ENCODE data around the gene MECP2.
"Not testable (repeated sequence)": the region's sequence is repeated elsewhere in the genome, so short reads cannot be mapped to it uniquely, and the experiment has no call there.

MECP2 gene

DNA sequence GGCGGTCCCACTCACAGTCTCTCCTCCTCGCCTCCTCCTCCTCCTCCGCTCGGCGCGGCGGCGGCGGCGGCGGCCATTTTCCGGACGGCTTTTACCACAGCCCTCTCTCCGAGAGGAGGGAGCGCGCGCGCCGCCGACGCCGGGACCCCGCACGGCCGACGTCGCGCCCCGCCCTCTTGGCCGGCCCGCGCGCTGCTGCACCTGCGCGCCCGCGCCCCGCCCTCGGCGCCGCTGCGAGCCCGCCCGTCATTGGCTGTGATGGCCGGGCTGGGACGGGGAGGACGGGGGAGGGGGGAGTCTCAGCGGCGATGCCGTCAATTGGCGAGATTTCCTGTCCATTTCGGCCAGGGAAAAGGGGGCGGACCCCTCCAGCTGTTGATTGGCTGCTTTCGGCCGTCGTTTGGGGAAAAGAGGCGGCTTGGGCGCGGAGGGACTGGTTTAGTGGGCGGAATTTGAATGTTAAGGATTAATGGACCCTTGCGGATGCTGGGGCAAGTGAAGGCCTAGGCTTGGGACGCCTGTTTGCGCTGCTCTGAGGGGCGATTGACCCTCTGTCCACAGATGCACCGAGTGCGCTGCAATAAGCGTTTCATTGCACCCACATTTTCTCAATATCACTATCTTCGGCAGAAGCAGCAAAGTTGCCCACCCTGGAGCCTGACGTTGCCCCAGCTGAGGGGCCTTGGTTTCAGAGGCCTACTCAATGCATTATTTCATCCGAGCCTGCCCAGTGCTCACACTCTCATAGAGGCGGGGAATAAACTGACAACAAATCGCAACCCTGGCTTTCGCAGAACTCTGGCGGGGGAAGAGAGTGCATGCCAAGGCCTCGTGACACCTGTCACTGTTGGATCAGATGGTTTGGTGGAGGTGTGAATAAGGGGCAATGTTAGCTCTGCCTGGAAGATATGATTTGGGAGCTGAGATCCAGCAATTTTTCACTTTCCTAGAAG is at the start of gene MECP2:
Gene MECP2, minus strand, starts transcription at position 129 of the 953 bp plus-strand sequence.
- peak; percentile 85 for DNase-seq (ENCODE audit: low read depth)

DNA sequence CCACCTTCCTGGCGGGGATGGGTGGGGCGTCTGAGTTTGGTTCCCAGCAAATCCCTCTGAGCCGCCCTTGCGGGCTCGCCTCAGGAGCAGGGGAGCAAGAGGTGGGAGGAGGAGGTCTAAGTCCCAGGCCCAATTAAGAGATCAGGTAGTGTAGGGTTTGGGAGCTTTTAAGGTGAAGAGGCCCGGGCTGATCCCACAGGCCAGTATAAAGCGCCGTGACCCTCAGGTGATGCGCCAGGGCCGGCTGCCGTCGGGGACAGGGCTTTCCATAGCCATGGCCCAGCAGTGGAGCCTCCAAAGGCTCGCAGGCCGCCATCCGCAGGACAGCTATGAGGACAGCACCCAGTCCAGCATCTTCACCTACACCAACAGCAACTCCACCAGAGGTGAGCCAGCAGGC is 46.5 kb upstream of the MECP2 start, which contains the start of gene OPN1LW:
Gene OPN1LW, plus strand, starts transcription at position 234 of the 400 bp plus-strand sequence. Its CDS starts 41 bp downstream, at position 275.
- DNase-seq (ENCODE audit: low read depth) = not testable (repeated sequence)

DNA sequence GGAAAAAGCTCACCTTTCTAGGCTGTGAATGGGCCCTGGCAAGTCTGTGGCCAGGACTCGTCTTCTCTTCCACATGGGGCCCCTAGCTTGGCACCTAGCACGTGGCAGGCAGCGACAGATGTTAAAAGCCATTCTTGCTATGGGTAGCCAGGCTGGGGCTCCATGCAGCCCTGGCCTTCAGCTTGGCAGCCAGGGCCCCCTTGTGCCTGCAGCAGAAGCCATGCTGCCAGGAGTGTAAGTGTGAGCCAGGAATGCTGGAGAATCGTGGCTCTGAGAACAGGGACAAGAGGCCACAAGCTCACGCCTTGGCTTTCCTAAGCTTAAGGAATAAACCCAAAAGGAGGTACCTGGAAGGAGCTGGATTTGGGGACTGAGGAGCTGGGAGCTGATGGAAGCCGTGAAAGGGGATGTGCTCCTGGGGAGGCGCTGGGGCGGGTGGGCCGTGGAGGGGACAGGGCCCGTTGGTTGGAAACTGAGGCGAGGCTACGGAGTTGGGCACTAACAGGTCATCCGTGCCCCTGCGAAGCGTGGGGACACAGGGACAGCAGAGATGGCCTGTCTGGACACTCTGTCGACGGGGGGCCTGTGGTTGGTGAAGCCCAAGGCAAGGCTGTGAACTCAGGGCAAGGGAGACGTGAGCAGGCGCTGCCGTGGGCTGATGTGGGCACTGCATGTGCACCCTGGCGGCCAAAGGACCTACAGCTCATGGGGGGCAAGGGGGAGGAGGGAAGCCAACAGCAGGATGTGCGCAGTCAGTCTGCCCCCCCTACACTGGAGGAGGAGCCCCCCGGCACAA is 45.6 kb upstream of the MECP2 start:
- no peak for DNase-seq (ENCODE audit: low read depth)

DNA sequence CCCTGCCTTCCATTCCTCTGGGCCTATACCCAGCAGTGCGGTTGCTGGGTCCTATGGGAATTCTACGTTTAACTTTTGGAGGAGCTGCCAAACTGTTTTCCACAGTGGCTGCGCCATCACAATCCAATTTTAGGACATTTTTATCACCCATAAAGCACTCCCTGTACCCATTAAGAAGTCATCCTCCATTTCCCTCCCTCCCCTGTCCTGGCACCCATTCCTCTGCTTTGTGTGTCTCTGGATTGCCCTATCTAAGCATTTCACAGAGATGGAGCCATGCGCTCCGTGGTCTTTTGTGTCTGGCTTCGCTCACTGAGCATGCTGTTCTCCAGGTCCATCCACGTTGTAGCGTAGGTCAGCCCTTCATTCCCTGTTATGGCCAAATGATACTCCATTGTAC is 44.9 kb upstream of the MECP2 start:
- DNase-seq (ENCODE audit: low read depth) = no peak

DNA sequence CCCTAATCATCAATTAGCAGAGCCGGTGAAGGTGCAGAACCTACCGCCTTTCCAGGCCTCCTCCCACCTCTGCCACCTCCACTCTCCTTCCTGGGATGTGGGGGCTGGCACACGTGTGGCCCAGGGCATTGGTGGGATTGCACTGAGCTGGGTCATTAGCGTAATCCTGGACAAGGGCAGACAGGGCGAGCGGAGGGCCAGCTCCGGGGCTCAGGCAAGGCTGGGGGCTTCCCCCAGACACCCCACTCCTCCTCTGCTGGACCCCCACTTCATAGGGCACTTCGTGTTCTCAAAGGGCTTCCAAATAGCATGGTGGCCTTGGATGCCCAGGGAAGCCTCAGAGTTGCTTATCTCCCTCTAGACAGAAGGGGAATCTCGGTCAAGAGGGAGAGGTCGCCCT is 43.2 kb upstream of the MECP2 start:
- DNase-seq (ENCODE audit: low read depth) = no peak

DNA sequence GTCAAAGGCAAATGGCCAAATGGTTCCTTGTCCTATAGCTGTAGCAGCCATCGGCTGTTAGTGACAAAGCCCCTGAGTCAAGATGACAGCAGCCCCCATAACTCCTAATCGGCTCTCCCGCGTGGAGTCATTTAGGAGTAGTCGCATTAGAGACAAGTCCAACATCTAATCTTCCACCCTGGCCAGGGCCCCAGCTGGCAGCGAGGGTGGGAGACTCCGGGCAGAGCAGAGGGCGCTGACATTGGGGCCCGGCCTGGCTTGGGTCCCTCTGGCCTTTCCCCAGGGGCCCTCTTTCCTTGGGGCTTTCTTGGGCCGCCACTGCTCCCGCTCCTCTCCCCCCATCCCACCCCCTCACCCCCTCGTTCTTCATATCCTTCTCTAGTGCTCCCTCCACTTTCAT is 42.7 kb upstream of the MECP2 start:
- DNase-seq (ENCODE audit: low read depth) = no peak

DNA sequence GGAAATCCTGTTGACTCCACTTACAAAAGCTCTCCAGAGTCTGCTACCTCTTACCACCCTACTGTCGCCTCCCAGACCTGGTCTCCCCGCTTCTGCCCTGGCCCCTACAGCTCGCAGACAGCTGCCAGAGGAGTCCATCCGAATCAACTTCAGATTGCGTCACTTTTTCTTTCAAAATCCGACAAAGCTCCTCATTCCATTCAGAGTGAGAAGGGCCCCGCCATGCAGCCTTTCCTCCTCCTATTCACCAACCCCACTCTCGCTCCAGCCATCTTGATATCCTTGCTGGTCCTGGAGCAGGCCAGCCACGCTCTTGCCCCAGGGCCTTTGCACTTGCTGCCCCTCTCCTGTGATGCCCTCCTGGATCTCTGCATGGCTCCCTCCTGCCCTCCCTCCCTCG is 41.3 kb upstream of the MECP2 start:
- peak; percentile 0 for DNase-seq (ENCODE audit: low read depth)

DNA sequence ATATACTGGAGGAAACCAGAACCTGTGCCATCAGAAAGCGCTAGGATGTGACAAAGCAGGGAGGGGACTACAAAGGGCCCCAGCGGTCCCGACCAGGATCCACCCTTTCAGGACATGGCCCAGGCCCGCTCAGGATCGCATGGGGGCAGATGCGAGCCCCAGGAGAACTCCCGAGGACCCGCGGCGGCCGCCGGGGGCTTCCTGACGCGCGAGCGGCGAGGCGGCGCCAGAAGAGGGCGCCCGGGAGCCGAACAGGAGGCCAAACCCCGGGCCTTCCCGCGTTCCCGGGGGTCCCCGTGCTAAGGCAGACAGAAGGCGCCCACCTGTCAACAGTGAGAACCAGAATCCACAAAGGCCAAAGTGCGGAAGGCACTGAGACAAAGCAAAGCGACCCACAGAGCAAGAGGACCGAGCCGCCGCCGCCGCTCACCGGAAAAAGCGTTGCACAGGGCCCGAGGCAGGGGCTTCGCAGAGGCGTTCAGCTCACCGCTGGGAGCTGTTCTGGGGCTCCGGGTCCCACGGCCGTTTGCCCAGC is 39.2 kb upstream of the MECP2 start:
- DNase-seq (ENCODE audit: low read depth) = peak; percentile 24

DNA sequence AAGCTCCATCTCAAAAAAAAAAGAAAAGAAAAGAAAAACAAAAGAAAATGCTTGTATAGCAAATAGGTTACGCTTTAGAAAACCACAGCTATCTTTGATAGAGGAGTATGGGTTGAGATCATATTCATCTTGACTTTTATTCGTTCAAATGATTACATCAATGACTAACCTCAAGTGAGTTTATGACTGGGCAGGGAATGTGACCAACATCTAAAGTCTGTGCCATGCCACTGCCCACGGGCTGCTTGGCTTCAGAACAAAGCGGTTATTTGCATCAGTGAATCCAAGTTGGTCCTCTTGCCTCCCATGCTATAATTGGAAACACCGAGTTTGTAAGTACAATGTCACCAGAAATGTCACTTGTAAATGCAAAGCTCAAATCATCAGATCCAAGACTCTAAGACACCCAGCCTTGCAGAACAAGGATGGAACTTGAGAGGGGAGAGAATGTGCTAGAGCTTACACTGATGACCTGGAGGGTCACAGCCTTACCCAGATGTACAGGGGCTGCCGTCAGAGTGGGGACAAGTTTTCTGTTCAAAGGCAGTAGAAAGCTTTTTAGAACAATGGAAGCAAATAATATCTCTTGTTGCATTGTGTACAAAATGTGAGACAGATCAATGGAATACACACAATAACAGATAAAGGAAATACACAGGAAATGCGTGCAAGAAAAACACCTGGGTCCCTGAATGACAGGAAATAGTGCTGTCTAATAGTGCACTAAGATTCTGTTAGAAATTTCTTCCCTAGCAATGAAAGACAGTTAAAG is 38.1 kb upstream of the MECP2 start:
- no peak for DNase-seq (ENCODE audit: low read depth)

DNA sequence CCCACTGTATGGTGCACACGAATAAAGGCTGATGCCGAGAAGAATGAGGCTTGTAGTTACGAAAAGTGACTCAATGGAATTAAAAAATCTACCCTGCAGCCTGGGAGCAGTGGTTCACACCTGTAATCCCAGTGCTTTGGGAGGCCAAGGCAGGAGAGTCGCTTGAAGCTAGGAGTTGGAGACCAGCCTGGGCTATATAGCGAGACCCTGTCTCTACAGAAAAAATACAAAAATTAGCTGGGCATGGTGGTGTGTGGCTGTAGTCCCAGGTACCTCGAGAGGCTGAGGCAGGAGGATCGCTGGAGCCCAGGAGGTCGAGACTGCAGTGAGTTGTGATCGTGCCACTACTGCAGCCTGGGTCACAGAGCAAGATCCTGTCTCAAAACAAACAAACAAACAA is 34.8 kb upstream of the MECP2 start:
- no peak for DNase-seq (ENCODE audit: low read depth)

DNA sequence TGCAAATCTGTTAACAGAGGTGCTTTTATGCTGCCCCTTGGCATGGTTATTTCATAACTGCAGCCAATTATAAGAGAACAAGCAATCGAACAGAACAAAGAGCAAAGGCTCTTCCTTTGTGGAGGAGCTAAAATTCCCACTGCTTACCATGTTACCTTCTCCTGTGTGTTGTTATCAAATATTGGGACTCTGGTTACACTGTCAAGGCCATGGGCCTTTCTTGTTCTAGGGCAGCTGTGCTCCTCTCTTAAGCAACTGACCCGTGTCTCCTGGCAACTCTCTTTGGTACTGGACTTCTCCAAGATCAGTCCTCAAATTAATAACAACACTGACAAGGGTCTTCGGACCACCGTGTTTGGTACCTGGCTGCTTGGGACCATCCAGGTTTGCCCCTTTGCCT is 34.4 kb upstream of the MECP2 start:
- no peak for DNase-seq (ENCODE audit: low read depth)

DNA sequence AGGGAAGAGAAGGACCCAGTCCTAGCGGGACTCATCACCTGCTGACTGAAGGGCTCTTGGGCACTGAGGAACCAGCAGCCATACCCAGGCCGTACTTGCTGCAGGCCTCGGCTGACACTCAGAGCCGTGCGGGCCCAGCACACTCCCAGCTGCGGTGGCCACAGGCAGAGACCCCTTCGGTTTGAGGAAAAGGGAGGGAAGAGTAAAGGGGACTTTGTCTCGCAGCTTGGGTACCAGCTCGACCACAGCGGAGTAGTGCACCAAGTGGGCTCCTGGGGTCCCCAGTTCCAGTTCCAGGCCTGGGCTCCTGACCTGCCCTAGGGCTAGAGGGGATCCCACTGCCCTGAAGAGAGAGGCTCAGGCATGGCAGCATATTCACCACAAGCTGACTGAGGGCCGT is 28.6 kb upstream of the MECP2 start:
- no peak for DNase-seq (ENCODE audit: low read depth)

DNA sequence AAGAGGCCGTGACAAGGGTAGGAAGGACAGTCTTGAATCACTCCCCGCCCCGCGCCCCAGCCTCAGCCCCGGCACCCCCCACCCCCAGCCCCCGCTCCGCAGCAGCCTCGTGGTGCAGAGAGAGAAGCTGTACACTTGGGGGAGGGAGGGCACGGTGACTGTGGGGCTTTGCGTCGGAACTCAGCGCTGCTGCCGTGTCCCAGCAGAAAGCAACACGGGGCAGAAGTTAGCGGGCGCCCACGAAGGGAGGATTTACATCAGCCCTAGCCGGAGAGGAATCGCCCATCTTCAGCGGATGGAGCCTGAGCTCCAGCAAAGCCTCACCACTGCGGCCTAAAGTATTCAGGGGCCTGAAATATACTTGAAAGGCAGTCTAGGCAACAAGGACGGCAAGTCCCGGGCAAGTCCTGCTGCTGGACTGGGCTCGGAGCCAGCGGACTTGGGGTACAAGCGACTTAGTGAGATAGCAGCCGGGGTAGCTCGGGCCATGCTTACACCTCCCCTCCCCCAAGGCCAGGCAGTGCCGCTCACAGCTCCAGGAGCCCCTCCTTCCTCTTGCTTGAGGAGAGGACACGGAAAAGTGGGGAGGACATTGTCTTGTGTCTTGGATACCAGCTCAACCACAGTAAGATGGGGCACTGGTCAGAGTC is 28.0 kb upstream of the MECP2 start:
- DNase-seq (ENCODE audit: low read depth) = no peak

DNA sequence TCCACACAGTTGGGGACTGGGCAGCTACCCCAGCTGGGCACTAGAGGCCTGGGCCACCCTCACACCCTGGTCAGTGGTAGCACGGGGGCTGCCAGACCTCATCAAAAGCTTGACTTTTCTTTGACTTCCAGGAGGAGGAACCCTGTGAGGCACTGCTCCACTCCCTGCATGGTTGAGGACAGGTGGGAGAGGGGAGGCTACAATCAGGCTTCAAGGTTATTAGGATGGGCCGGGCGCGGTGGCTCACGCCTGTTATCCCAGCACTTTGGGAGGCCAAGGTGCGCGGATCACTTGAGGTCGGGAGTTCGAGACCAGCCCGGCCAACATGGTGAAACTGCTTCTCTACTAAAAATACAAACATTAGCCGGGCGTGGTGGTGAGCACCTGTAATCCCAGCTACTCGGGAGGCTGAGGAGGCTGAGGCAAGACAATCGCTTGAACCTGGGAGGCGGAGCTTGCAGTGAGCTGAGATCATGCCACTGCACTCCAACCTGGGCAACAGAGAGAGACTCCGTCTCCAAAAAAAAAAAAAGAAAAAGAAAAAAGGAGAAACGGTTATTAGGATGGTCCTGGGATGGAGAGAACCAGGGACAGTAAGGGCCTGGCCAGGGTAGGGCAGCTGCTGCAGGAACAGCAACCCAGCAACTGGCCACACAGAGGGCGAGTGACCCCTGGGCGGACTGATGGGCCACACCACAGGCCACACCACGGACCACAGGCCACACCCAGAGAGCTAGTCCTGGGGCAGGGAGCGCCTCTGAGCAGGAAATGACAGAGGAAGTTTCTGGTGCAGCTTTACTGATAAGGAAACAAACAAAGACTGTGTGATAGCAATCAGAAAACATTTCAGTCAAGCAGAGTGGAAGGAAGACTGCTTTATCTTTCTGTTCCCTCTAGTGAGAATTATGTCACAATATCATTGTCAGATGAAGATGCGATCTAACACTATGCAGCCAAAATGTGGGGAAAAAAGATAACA is 26.0 kb upstream of the MECP2 start:
- peak; percentile 10 for DNase-seq (ENCODE audit: low read depth)

DNA sequence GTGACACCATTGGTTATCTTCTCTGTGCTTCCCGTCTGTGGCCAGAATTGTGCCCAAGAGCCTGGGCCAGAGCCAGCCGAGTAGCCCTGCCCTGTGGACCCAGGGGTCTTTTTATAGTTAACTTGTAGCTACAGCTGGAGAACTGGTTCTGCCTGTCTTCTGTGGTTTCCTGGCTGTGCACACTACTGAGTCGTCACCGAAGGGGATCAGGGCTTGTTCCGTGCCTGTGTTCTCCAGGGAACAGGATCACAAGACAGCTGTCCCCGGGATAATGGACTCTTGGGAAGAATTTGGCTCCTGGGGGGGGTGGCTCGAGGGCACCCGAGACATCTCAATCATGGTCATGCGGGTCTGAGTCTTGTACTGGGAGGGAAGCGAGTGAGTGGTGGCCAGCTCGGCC is 24.4 kb upstream of the MECP2 start:
- DNase-seq (ENCODE audit: low read depth) = no peak

DNA sequence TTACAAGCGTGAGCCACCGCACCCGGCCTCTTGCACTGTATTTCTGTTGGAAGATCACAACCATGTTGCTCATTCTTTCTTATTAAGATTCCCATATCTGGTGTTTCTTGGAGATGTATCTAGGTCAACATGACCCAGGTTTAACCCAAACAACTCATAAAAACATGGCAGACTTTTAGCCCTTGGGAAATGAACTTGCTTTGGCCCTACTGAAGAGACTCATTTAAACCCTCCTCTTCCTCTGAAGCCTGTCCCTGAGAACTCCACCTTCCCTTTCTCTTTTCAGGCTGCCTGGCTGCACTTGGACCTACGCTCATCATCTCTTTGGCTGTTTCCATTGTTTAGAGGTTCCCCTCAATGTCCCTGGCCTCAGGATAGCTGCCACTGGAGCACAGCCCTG is 23.7 kb upstream of the MECP2 start:
- no peak for DNase-seq (ENCODE audit: low read depth)

DNA sequence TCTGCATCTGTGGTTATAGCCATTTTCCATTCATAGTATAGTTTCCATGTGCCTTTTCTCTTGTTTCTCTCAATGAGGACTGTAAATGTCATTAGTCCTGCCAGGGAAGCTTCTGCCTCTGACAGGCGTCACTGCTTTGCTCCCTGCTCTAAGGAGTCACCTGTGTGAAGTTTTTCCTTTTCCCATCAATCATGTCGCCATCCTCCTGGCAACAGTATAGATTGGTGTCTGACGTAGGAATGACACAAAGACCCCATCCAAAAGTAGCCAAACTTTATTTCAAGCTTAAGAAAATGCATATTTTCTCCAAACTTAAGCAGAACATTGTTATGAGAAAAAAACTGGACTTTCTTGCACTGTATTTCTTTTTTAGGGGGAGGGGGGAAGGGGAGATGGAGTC is 23.1 kb upstream of the MECP2 start:
- no peak for DNase-seq (ENCODE audit: low read depth)

DNA sequence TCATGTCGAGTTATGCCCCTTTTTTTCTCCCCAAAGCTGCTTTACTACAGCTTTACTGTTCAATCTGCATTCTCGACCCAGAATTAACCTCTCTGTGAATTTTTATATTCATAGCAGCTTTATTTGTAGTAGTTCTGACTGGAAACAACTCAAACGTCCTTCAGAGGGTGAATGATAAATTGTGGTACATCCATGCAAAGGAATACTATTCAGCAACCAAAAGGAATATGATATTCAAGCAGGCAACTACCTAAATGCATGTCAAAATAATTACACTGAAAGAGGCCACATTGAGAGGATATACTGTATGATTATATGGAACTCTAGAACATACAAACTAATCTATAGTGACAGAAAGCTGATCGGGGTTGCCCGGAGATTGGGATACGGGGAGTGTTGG is 20.0 kb upstream of the MECP2 start:
- no peak for DNase-seq (ENCODE audit: low read depth)

DNA sequence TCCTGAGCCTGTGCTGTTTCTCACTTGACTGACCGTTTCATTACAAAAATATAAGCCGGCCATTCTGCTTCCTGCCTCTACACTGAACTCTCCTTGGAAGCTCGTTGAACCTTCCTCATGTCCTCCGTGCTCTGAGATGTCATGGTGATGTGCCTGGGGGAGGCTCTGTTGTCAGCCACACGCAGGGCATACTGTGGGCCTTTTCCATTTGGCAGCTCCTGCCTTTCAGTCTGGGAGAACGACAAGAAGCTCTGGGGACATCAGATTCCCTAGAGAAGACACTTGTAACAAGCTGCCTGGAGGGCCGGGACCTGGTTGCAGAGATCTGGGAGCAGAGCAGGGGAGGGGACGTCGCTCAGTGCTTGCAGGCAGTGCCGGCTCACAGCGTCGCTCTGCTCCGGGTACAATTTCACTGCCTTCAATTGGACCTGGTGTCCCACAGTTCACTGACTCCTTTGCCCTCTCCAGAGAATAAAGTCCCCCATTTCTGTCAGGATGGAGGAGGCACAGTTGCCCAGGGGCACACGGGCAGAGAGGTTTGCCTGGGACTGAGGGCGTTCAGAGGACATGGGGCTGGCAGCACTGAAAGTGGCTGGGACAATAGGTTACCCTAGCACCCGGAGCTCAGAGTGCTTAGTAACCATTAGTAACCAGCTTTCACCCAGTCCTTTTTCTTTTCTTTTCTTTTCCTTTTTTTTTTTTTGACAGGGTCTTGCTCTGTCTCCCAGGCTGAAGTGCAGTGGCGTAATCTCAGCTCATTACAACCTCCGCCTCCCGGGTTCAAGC is 19.1 kb upstream of the MECP2 start:
- DNase-seq (ENCODE audit: low read depth) = no peak
